ENCODE results near the gene SMC1B. TPM values are rescaled to one million over a fixed set of nuclear protein-coding genes. Genes with fewer than 3 reads are reported as not detected.

Gene SMC1B
- polyA plus RNA-seq, 3 donors, result not detected

- peaks cover 6 to 18% (median 13%) of the 10 kb centered on the region in 7 donors for H3K9me3 Mint-ChIP-seq
- no peak overlapping the region for H3K27ac ChIP-seq (ENCODE audit: low read depth in 1 of 2, low read length in 2 of 2)
- H3K4me1 ChIP-seq (ENCODE audit: control insufficient read depth in 1 of 2, insufficient read depth in 2 of 2, low read length in 2 of 2), result no peaks in the 10 kb centered on the region
- peaks cover 2 to 7% (median 3%) of the 10 kb centered on the region in 3 donors for H3K27me3 Mint-ChIP-seq (ENCODE audit: low read depth in 3 of 3)
- no peak overlapping the region for H3K4me3 ChIP-seq (replicated peaks in 1 of 3; ENCODE audit: low read depth in 2 of 3, low read length in 3 of 3)
- H3K4me3 Mint-ChIP-seq, result no peak overlapping the region
- no peaks in the 10 kb centered on the region for H3K4me1 Mint-ChIP-seq
- no peak overlapping the region for H2AFZ ChIP-seq (ENCODE audit: insufficient read depth, low read depth, low read length, poor library complexity, severe bottlenecking)
- no peaks in the 10 kb centered on the region for H3K36me3 Mint-ChIP-seq
- peaks cover 15 to 16% of the 10 kb centered on the region in 2 donors for H3K9me3 ChIP-seq (replicated peaks in 1 of 2; ENCODE audit: control insufficient read depth in 1 of 2, insufficient read depth in 1 of 2, low read length in 2 of 2)
- H3K9ac ChIP-seq (ENCODE audit: insufficient read depth, low read length, poor library complexity, severe bottlenecking), result no peak overlapping the region
- no peaks in the 10 kb centered on the region for H4K20me1 ChIP-seq (ENCODE audit: insufficient read depth, low read length)
- intact Hi-C loops (cut with micrococcal nuclease), result no loop called here
- no peak overlapping the region for H3K4me2 ChIP-seq (replicated peaks; ENCODE audit: extremely low read depth, low read length, poor library complexity, severe bottlenecking)
- H3K79me2 ChIP-seq (ENCODE audit: insufficient read depth, low read length), result no peaks in the 10 kb centered on the region
- DNase-seq, result no peak
- WGBS (ENCODE audit: insufficient coverage), result no CpG with 5 or more reads among the region's 3 CpGs
- TF ChIP-seq CTCF (IDR thresholded peaks at IDR 0.05), result no peak
- H3K27me3 ChIP-seq (ENCODE audit: control insufficient read depth in 2 of 2, insufficient read depth in 2 of 2, low read length in 2 of 2), result no peaks in the 10 kb centered on the region
- H3K27ac Mint-ChIP-seq, result no peak overlapping the region
- H3K36me3 ChIP-seq (replicated peaks in 1 of 2; ENCODE audit: control insufficient read depth in 1 of 2, insufficient read depth in 2 of 2, low read length in 2 of 2), result no peaks in the 10 kb centered on the region
Measured at GRCh38 chr22:45366713-45367112, 46.7 kb downstream of the SMC1B start.

GRCh38 chr22:45359627-45360026 is 53.8 kb downstream of the SMC1B start:
- TF ChIP-seq CTCF (IDR thresholded peaks at IDR 0.05), result no peak
- no peak overlapping the region for H2AFZ ChIP-seq (ENCODE audit: insufficient read depth, low read depth, low read length, poor library complexity, severe bottlenecking)
- no peak overlapping the region for H3K9ac ChIP-seq (ENCODE audit: insufficient read depth, low read length, poor library complexity, severe bottlenecking)
- no peaks in the 10 kb centered on the region for H3K27me3 ChIP-seq (ENCODE audit: control insufficient read depth in 2 of 2, insufficient read depth in 2 of 2, low read length in 2 of 2)
- H3K9me3 ChIP-seq (replicated peaks in 1 of 2; ENCODE audit: control insufficient read depth in 1 of 2, insufficient read depth in 1 of 2, low read length in 2 of 2), result no peaks in the 10 kb centered on the region
- H3K27me3 Mint-ChIP-seq (ENCODE audit: low read depth in 3 of 3), result peaks cover 0 to 4% (median 0%) of the 10 kb centered on the region in 3 donors
- peaks cover 0 to 4% of the 10 kb centered on the region in 2 donors for H3K4me1 ChIP-seq (ENCODE audit: control insufficient read depth in 1 of 2, insufficient read depth in 2 of 2, low read length in 2 of 2)
- H3K4me2 ChIP-seq (replicated peaks; ENCODE audit: extremely low read depth, low read length, poor library complexity, severe bottlenecking), result no peak overlapping the region
- no peak overlapping the region for H3K4me3 ChIP-seq (replicated peaks in 1 of 3; ENCODE audit: low read depth in 2 of 3, low read length in 3 of 3)
- no peak overlapping the region for H3K27ac Mint-ChIP-seq
- no peaks in the 10 kb centered on the region for H3K36me3 ChIP-seq (replicated peaks in 1 of 2; ENCODE audit: control insufficient read depth in 1 of 2, insufficient read depth in 2 of 2, low read length in 2 of 2)
- no peaks in the 10 kb centered on the region for H3K79me2 ChIP-seq (ENCODE audit: insufficient read depth, low read length)
- no peak overlapping the region for H3K27ac ChIP-seq (ENCODE audit: low read depth in 1 of 2, low read length in 2 of 2)
- H3K9me3 Mint-ChIP-seq, result no peaks in the 10 kb centered on the region
- no peak for DNase-seq
- no peaks in the 10 kb centered on the region for H4K20me1 ChIP-seq (ENCODE audit: insufficient read depth, low read length)
- no peak overlapping the region for H3K4me3 Mint-ChIP-seq
- intact Hi-C loops (cut with micrococcal nuclease), result no loop called here
- no peaks in the 10 kb centered on the region for H3K36me3 Mint-ChIP-seq
- 79% methylated on average over 2 of the region's 4 CpGs for WGBS (ENCODE audit: insufficient coverage)
- peaks cover 12% of the 10 kb centered on the region for H3K4me1 Mint-ChIP-seq

Measured in CD14-positive monocyte (primary cell).